Activated T-cell treated with anti-CD3 and anti-CD28 coated beads, Interleukin-2, amount 50 U/mL, for 48 hours (primary cell): ENCODE data around the gene COL4A2.

ENCODE experiments used
- DNase-seq, 2 experiments: peaks; one replicate each; pipeline ENCODE4 v3.0.0-alpha.2; 2020

Gene COL4A2

GRCh38 chr13:110405597-110406450, 98.7 kb downstream of the COL4A2 start:
- DNase-seq = no peak

GRCh38 chr13:110407021-110407420, 99.9 kb downstream of the COL4A2 start:
- DNase-seq = no peak

- no peak for DNase-seq
Measured at GRCh38 chr13:110407531-110407930, 100.4 kb downstream of the COL4A2 start.

- DNase-seq = no peak
Measured at GRCh38 chr13:110408286-110408685, 101.2 kb downstream of the COL4A2 start.

GRCh38 chr13:110409581-110409992, 102.5 kb downstream of the COL4A2 start:
- no peak for DNase-seq

- no peak for DNase-seq
Measured at GRCh38 chr13:110410000-110410399, 102.9 kb downstream of the COL4A2 start.

- no peak for DNase-seq
Measured at GRCh38 chr13:110410936-110411687, 104.0 kb downstream of the COL4A2 start.

- DNase-seq = no peak
Measured at GRCh38 chr13:110411688-110412059, 104.6 kb downstream of the COL4A2 start.

GRCh38 chr13:110412132-110412914, 105.2 kb downstream of the COL4A2 start:
- peak; percentile 76 to 84 for DNase-seq

- no peak for DNase-seq
Measured at GRCh38 chr13:110413016-110413675, 106.1 kb downstream of the COL4A2 start.

GRCh38 chr13:110413676-110414040, 106.6 kb downstream of the COL4A2 start:
- no peak for DNase-seq

- no peak for DNase-seq
Measured at GRCh38 chr13:110414283-110414682, 107.2 kb downstream of the COL4A2 start.

GRCh38 chr13:110414931-110415330, 107.8 kb downstream of the COL4A2 start:
- DNase-seq = no peak

- no peak for DNase-seq
Measured at GRCh38 chr13:110415669-110416068, 108.6 kb downstream of the COL4A2 start.

- DNase-seq = no peak
Measured at GRCh38 chr13:110416131-110417025, 109.3 kb downstream of the COL4A2 start.

GRCh38 chr13:110418944-110419343, 111.9 kb downstream of the COL4A2 start:
- no peak for DNase-seq

- no peak for DNase-seq
Measured at GRCh38 chr13:110419381-110419791, 112.3 kb downstream of the COL4A2 start.

- no peak for DNase-seq
Measured at GRCh38 chr13:110419946-110420345, 112.9 kb downstream of the COL4A2 start.

GRCh38 chr13:110420626-110421025, 113.5 kb downstream of the COL4A2 start:
- no peak for DNase-seq

GRCh38 chr13:110421061-110421460, 114.0 kb downstream of the COL4A2 start:
- DNase-seq = no peak

- DNase-seq = no peak
Measured at GRCh38 chr13:110421696-110422385, 114.8 kb downstream of the COL4A2 start.
